T-cell (primary cell): ENCODE results near the gene NPHS1. TPM values are rescaled to one million over a fixed set of nuclear protein-coding genes. Genes with fewer than 3 reads are reported as not detected.

Experiments used
- ATAC-seq, 4 experiments: fragments of 200-7000 bp in 3 of 4; fragments of 150-1000 bp in 1 of 4; cut with Tn5 transposase; replicated peaks in 1 of 4; 1 replicate in 3 of 4; 2 replicates in 1 of 4; pipeline ENCODE4 v1.10.0; 2021; ENCODE audit warnings: moderate library complexity in 3 of 4, mild to moderate bottlenecking in 2 of 4, moderate number of reproducible peaks in 1 of 4
- CTCF ChIA-PET, 2 donors: fragments of 300-600 bp; sonication (Branson Sonifier 250); formaldehyde crosslinking; loops; one replicate each; lab custom pipeline; 2022; ENCODE audit warnings: antibody characterized with exemption in 2 of 2; lab: Charles Lee
- POLR2A ChIA-PET, 2 donors: fragments of 300-600 bp; sonication (Branson Sonifier 250); formaldehyde crosslinking; loops; one replicate each; lab custom pipeline; 2022; ENCODE audit warnings: antibody characterized with exemption in 2 of 2; lab: Charles Lee
- DNase-seq, 35 experiments: peaks; one replicate each; pipeline versions ENCODE4 v3.0.0 to v3.0.0-alpha.2; 2013 to 2023
- H3K27ac ChIP-seq: one replicate; pipeline ENCODE4 v1.5.1; 2013; ENCODE audit warnings: low read length
- H3K27me3 ChIP-seq, 2 experiments: replicated peaks in 1 of 2; 1 replicate in 1 of 2; 2 replicates in 1 of 2; pipeline versions ENCODE4 v1.6.1 to v1.7.0; 2013; ENCODE audit warnings: low read length in 1 of 2, mixed read lengths in 1 of 2; ENCODE audit not compliant: control insufficient read depth in 2 of 2, insufficient read depth in 2 of 2; ENCODE audit errors: extremely low read depth in 1 of 2
- H3K36me3 ChIP-seq, 2 donors: 1 replicate in 1 of 2; 2 replicates in 1 of 2; pipeline versions ENCODE4 v1.6.1 to v1.7.0; 2013; ENCODE audit warnings: low read length in 1 of 2; ENCODE audit not compliant: control insufficient read depth in 2 of 2, insufficient read depth in 1 of 2; ENCODE audit errors: extremely low read depth in 1 of 2
- H3K4me1 ChIP-seq, 2 experiments: 1 replicate in 1 of 2; 2 replicates in 1 of 2; pipeline versions ENCODE4 v1.6.1 to v1.7.0; 2013; ENCODE audit warnings: low read length in 2 of 2, mixed read lengths in 1 of 2; ENCODE audit not compliant: insufficient read depth in 2 of 2, control insufficient read depth in 1 of 2; ENCODE audit errors: extremely low read depth in 1 of 2
- H3K4me3 ChIP-seq, 2 donors: 1 replicate in 1 of 2; 2 replicates in 1 of 2; pipeline versions ENCODE4 v1.5.1 to v1.7.0; 2013; ENCODE audit warnings: mild to moderate bottlenecking in 2 of 2, low read length in 1 of 2, moderate library complexity in 1 of 2; ENCODE audit not compliant: control insufficient read depth in 1 of 2; ENCODE audit errors: extremely low read depth in 1 of 2
- H3K9me3 ChIP-seq: 2 replicates; pipeline ENCODE4 v1.7.0; 2013
- H3K27ac Mint-ChIP-seq, 2 donors: one replicate each; pipeline ENCODE4 v1.8.0; 2020 to 2021; ENCODE audit warnings: mild to moderate bottlenecking in 2 of 2, mixed read lengths in 2 of 2
- H3K27me3 Mint-ChIP-seq, 2 donors: one replicate each; pipeline ENCODE4 v1.8.0; 2021 to 2022; ENCODE audit warnings: mixed read lengths in 2 of 2
- H3K36me3 Mint-ChIP-seq: one replicate; pipeline ENCODE4 v1.8.0; 2021; ENCODE audit warnings: mixed read lengths
- H3K4me1 Mint-ChIP-seq, 3 donors: one replicate each; pipeline ENCODE4 v1.8.0; 2020 to 2022; ENCODE audit warnings: mixed read lengths in 3 of 3, mild to moderate bottlenecking in 1 of 3
- H3K4me3 Mint-ChIP-seq, 3 donors: one replicate each; pipeline ENCODE4 v1.8.0; 2020 to 2022; ENCODE audit warnings: mild to moderate bottlenecking in 3 of 3, mixed read lengths in 3 of 3, moderate library complexity in 3 of 3
- H3K9me3 Mint-ChIP-seq, 3 donors: one replicate each; pipeline ENCODE4 v1.8.0; 2020 to 2022; ENCODE audit warnings: mixed read lengths in 3 of 3
- WGBS: methylation state at CpG from one replicate; pipeline ENCODE4 v1.1.5; 2013; ENCODE audit warnings: missing lambda C conversion rate; ENCODE audit not compliant: insufficient coverage; 5-methylcytosine and 5-hydroxymethylcytosine counted together
- total RNA-seq, 35 experiments: library from RNA in 6 of 35; stranded (reverse) in 6 of 35; fragments of 120-200 nt in 1 of 35; gene quantifications; one replicate each; pipeline versions ENCODE4 v1.2.1 to v1.2.4 and lab custom pipeline; 2013 to 2026

NPHS1 gene
- total RNA-seq, 5 donors from 2014 or later (not counting 1 experiment from before 2014, with no cell fraction given) = 0.06 to 0.33 TPM; not detected in 3

DNA sequence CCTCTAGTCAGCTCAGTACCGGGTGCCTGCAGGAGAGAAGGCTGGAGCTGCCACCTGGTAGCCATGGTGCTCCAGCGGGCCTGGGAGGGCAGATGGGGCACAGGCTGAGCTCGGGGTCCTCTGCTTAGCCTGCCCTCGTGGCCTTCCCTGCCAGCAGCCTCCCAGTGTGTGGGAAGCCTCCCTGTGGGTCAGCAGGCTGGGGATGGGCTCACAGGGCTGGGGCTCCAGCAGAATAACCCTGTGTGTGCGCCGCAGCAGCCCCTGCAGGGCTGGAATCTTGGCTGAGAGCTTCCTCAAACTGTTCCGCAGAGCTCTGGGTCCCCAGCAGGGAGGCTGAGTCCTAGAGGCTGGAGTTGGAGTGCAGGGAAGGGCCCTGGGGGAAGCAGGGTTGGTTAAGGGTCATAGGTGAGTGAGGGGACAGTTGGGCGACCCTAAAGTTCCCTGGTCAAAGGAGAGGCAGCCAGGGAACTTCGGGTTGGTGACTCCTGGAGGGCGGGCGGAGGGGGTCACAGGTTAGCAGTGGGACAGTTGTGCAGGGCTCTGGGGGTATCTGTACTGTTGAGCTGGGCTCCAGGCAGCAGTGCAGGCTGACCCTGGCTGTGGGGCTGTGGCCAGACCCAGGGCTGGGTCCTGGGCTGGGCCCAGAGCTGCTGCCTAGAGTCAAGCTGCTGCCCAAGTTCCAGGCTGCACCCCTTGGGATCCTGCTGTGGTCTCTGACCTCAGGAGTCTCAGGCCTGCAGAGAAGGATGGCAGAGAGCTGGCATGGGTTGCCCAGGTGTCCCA, 62.9 kb downstream of the NPHS1 start:
- DNase-seq (no peak), ATAC-seq (no peak)
- Histone ChIP-seq H3K4me3 (no peak overlapping the region), H3K27ac (no peak overlapping the region), H3K36me3 (peaks cover 0 to 11% of the 10 kb centered on the region in 2 donors), H3K27me3 (peaks cover 0 to 30% of the 10 kb centered on the region in 2 experiments), H3K9me3 (no peaks in the 10 kb centered on the region), H3K4me1 (no peaks in the 10 kb centered on the region)
- no peak overlapping the region for H3K27ac Mint-ChIP-seq
- POLR2A ChIA-PET = no interaction called here
- H3K4me1 Mint-ChIP-seq = no peaks in the 10 kb centered on the region
- CTCF ChIA-PET = no interaction called here
- H3K9me3 Mint-ChIP-seq = no peaks in the 10 kb centered on the region
- H3K4me3 Mint-ChIP-seq = no peak overlapping the region
- H3K36me3 Mint-ChIP-seq = peaks cover 3% of the 10 kb centered on the region
- H3K27me3 Mint-ChIP-seq = peaks cover 4 to 5% of the 10 kb centered on the region in 2 donors
- 86% methylated on average over 8 of the region's 11 CpGs for WGBS

DNA sequence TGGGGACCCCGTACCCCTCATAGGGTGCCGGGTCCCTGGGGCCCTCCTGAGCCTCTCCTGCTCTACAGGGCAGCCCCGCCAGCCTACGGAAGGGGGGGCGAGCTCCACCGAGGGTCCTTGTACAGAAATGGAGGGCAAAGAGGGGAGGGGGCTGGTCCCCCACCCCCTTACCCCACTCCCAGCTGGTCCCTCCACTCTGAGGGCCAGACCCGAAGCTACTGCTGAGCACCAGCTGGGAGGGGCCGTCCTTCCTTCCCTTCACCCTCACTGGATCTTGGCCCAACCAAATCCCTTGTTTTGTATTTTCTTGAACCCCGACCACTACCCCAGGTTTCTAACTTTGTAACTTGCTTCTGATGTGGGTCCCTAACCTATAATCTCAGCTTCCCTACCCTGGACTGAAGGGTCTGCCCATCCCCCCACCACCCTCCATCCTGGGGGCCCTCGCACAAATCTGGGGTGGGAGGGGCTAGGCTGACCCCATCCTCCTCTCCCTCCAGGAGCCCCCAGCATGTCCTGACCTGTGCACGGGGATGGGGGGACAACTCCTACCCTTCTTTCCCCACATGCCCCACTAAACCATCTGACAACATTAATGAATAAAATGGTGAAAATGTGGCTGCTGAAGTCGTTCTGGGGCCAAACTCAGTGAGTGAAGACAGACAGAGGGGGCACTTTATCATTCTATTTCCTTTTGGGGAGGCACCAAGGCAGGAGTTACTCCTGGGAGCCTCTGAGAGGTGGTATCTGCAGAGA, 63.9 kb downstream of the NPHS1 start:
- no peak overlapping the region for H3K4me3 Mint-ChIP-seq
- ChIA-PET CTCF (interaction anchor here in 1 of 2 donors (0.6 kb wide), 1 partner anchor 113 kb away, joined by 3 read pairs; no protein-coding TSS in a partner anchor), POLR2A (no interaction called here)
- ATAC-seq = no peak
- Histone ChIP-seq H3K4me3 (no peak overlapping the region), H3K27ac (no peak overlapping the region), H3K27me3 (peaks cover 0 to 26% of the 10 kb centered on the region in 2 experiments), H3K36me3 (peaks cover 0 to 11% of the 10 kb centered on the region in 2 donors), H3K9me3 (no peaks in the 10 kb centered on the region), H3K4me1 (no peaks in the 10 kb centered on the region)
- no peak overlapping the region for H3K27ac Mint-ChIP-seq
- WGBS = 83% methylated on average over 2 of the region's 12 CpGs
- no peak for DNase-seq
- peaks cover 3% of the 10 kb centered on the region for H3K36me3 Mint-ChIP-seq
- peaks cover 0 to 4% of the 10 kb centered on the region in 2 donors for H3K27me3 Mint-ChIP-seq
- no peaks in the 10 kb centered on the region for H3K9me3 Mint-ChIP-seq
- no peaks in the 10 kb centered on the region for H3K4me1 Mint-ChIP-seq

DNA sequence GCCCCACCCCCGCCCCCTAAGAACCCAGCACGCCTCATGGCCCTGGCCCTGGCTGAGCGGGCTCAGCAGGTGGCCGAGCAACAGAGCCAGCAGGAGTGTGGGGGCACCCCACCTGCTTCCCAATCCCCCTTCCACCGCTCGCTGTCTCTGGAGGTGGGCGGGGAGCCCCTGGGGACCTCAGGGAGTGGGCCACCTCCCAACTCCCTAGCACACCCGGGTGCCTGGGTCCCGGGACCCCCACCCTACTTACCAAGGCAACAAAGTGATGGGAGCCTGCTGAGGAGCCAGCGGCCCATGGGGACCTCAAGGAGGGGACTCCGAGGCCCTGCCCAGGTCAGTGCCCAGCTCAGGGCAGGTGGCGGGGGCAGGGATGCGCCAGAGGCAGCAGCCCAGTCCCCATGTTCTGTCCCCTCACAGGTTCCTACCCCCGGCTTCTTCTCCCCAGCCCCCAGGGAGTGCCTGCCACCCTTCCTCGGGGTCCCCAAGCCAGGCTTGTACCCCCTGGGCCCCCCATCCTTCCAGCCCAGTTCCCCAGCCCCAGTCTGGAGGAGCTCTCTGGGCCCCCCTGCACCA, 65.0 kb downstream of the NPHS1 start:
- H3K9me3 ChIP-seq = no peaks in the 10 kb centered on the region
- no peaks in the 10 kb centered on the region for H3K27me3 Mint-ChIP-seq
- H3K27me3 ChIP-seq = peaks cover 0 to 17% of the 10 kb centered on the region in 2 experiments
- peaks cover 0 to 11% of the 10 kb centered on the region in 2 donors for H3K36me3 ChIP-seq
- H3K4me1 ChIP-seq = no peaks in the 10 kb centered on the region
- ChIA-PET CTCF (no interaction called here), POLR2A (no interaction called here)
- no peaks in the 10 kb centered on the region for H3K9me3 Mint-ChIP-seq
- WGBS = 93% methylated on average over 11 of the region's 15 CpGs
- H3K27ac Mint-ChIP-seq = no peak overlapping the region
- H3K4me1 Mint-ChIP-seq = no peaks in the 10 kb centered on the region
- H3K4me3 Mint-ChIP-seq = no peak overlapping the region
- ATAC-seq = no peak
- peaks cover 3% of the 10 kb centered on the region for H3K36me3 Mint-ChIP-seq
- H3K4me3 ChIP-seq = no peak overlapping the region
- no peak for DNase-seq
- no peak overlapping the region for H3K27ac ChIP-seq

- WGBS = 96% methylated on average over 29 of the region's 31 CpGs
- no peaks in the 10 kb centered on the region for H3K4me1 Mint-ChIP-seq
- no peak overlapping the region for H3K4me3 Mint-ChIP-seq
- H3K27ac ChIP-seq = no peak overlapping the region
- no peak overlapping the region for H3K4me3 ChIP-seq
- no peak overlapping the region for H3K27ac Mint-ChIP-seq
- POLR2A ChIA-PET = no interaction called here
- H3K9me3 ChIP-seq = no peaks in the 10 kb centered on the region
- H3K27me3 ChIP-seq = peaks cover 0 to 9% of the 10 kb centered on the region in 2 experiments
- no peak for ATAC-seq
- peaks cover 4% of the 10 kb centered on the region for H3K36me3 Mint-ChIP-seq
- H3K27me3 Mint-ChIP-seq = no peaks in the 10 kb centered on the region
- H3K36me3 ChIP-seq = peaks cover 0 to 11% of the 10 kb centered on the region in 2 donors
- CTCF ChIA-PET = interaction anchor here in 1 of 2 donors (0.5 kb wide), 1 partner anchor 269 kb away, joined by 3 read pairs; no protein-coding TSS in a partner anchor
- DNase-seq = no peak
- H3K9me3 Mint-ChIP-seq = no peaks in the 10 kb centered on the region
- H3K4me1 ChIP-seq = no peaks in the 10 kb centered on the region
These were observed 65.8 kb downstream of the NPHS1 start for GRCh38 chr19:35786299-35787160.

- H3K27ac ChIP-seq = no peak overlapping the region
- H3K27ac Mint-ChIP-seq = no peak overlapping the region
- DNase-seq (no peak), ATAC-seq (no peak)
- H3K4me1 Mint-ChIP-seq = no peaks in the 10 kb centered on the region
- no peaks in the 10 kb centered on the region for H3K4me1 ChIP-seq
- 98% methylated on average over 9 of the region's 10 CpGs for WGBS
- no peak overlapping the region for H3K4me3 Mint-ChIP-seq
- peaks cover 0 to 11% of the 10 kb centered on the region in 2 donors for H3K36me3 ChIP-seq
- no peaks in the 10 kb centered on the region for H3K27me3 Mint-ChIP-seq
- CTCF ChIA-PET = no interaction called here
- H3K9me3 Mint-ChIP-seq = no peaks in the 10 kb centered on the region
- peaks cover 9% of the 10 kb centered on the region for H3K36me3 Mint-ChIP-seq
- peaks cover 0 to 3% of the 10 kb centered on the region in 2 experiments for H3K27me3 ChIP-seq
- no peaks in the 10 kb centered on the region for H3K9me3 ChIP-seq
- H3K4me3 ChIP-seq = no peak overlapping the region
- POLR2A ChIA-PET = no interaction called here
These were observed 67.0 kb downstream of the NPHS1 start for GRCh38 chr19:35785339-35785627.
